HEK293 (cell line): ENCODE data around the gene CAMKMT.
A peak's percentile ranks its signal among the peaks of the same experiment; 100 is the strongest.

Experiments
- CTCF ChIA-PET: fragments of 350-600 bp; formaldehyde crosslinking; extraction: SDS; loops from one replicate; lab custom pipeline; 2021; ENCODE audit warnings: antibody characterized with exemption; lab: Yijun Ruan, JAX
- POLR2A ChIA-PET: fragments of 300-600 bp; formaldehyde crosslinking; extraction: SDS; loops from one replicate; lab custom pipeline; 2020; ENCODE audit warnings: antibody characterized with exemption, inconsistent platforms; lab: Yijun Ruan, JAX
- H3K27ac ChIP-seq: fragments of 200-500 bp; sonication (Bioruptor generic); 2 replicates; pipeline ENCODE4 v1.5.1; 2014; ENCODE audit warnings: low read depth, low read length, control low read depth, inconsistent platforms; ENCODE audit errors: extremely low read depth
- H3K36me3 ChIP-seq, 2 experiments: fragments of 200-500 bp in 1 of 2; sonication (Bioruptor generic) in 1 of 2; 1 replicate in 1 of 2; 2 replicates in 1 of 2; pipeline ENCODE4 v1.5.1; 2014 to 2017; ENCODE audit warnings: inconsistent platforms in 2 of 2, low read length in 2 of 2; ENCODE audit not compliant: control insufficient read depth in 2 of 2, insufficient read depth in 1 of 2
- H3K4me1 ChIP-seq: fragments of 200-500 bp; sonication (Bioruptor generic); 2 replicates; pipeline ENCODE4 v1.5.1; 2014; ENCODE audit warnings: mild to moderate bottlenecking, low read length, inconsistent platforms; ENCODE audit not compliant: control insufficient read depth, insufficient read depth
- H3K4me3 ChIP-seq: 2 replicates; pipeline ENCODE4 v1.5.1; 2011; ENCODE audit warnings: low read depth, mild to moderate bottlenecking, control low read depth, low read length, moderate library complexity
- H3K9me3 ChIP-seq: fragments of 200-500 bp; sonication (Bioruptor generic); 2 replicates; pipeline ENCODE4 v1.5.1; 2014; ENCODE audit warnings: low read depth, low read length, inconsistent platforms; ENCODE audit not compliant: control insufficient read depth, insufficient read depth
- BCL11B ChIP-seq: fragments of 450-650 bp; formaldehyde crosslinking; IDR thresholded peaks from 2 replicates; pipeline ENCODE4 v1.5.1; 2016; ENCODE audit warnings: low read depth, missing biosample characterization, missing genetic modification characterization
- KLF10 ChIP-seq: fragments of 450-650 bp; IDR thresholded peaks from 2 replicates; pipeline ENCODE4 v1.5.1; 2018; ENCODE audit warnings: missing biosample characterization, mild to moderate bottlenecking, missing genetic modification characterization
- PRDM1 ChIP-seq: fragments of 450-650 bp; formaldehyde crosslinking; IDR thresholded peaks from 2 replicates; pipeline ENCODE4; 2016; ENCODE audit warnings: missing biosample characterization, missing genetic modification characterization
- RBAK ChIP-seq: fragments of 450-650 bp; formaldehyde crosslinking; IDR thresholded peaks from 2 replicates; pipeline ENCODE4 v1.5.1; 2016; ENCODE audit warnings: missing biosample characterization, missing genetic modification characterization
- SETDB1 ChIP-seq: IDR thresholded peaks from one replicate; pipeline ENCODE4 v1.6.1; 2017; ENCODE audit warnings: mild to moderate bottlenecking, low read length, moderate library complexity, mixed read lengths; ENCODE audit not compliant: insufficient read length
- SP7 ChIP-seq: fragments of 450-650 bp; formaldehyde crosslinking; IDR thresholded peaks from 2 replicates; pipeline ENCODE4 v1.5.1; 2016; ENCODE audit warnings: missing biosample characterization, missing genetic modification characterization
- YY1 ChIP-seq: fragments of 450-650 bp; formaldehyde crosslinking; IDR thresholded peaks from 2 replicates; pipeline ENCODE4 v1.5.1; 2018; ENCODE audit warnings: missing biosample characterization, missing genetic modification characterization
- YY2 ChIP-seq: fragments of 450-650 bp; formaldehyde crosslinking; IDR thresholded peaks from 2 replicates; pipeline ENCODE4 v1.5.1; 2016; ENCODE audit warnings: missing biosample characterization, missing genetic modification characterization
- ZFHX2 ChIP-seq: fragments of 450-650 bp; formaldehyde crosslinking; conservative IDR thresholded peaks from 2 replicates; pipeline ENCODE4 v1.5.1; 2016; ENCODE audit warnings: missing biosample characterization, missing genetic modification characterization
- ZNF155 ChIP-seq: fragments of 450-650 bp; formaldehyde crosslinking; IDR thresholded peaks from 2 replicates; pipeline ENCODE4 v1.5.1; 2016; ENCODE audit warnings: missing biosample characterization, missing genetic modification characterization
- ZNF157 ChIP-seq: fragments of 450-650 bp; formaldehyde crosslinking; IDR thresholded peaks from 2 replicates; pipeline ENCODE4 v1.5.1; 2016; ENCODE audit warnings: missing biosample characterization, missing genetic modification characterization
- ZNF2 ChIP-seq: fragments of 450-650 bp; formaldehyde crosslinking; IDR thresholded peaks from 2 replicates; pipeline ENCODE4 v1.5.1; 2016; ENCODE audit warnings: missing biosample characterization, missing genetic modification characterization
- ZNF280D ChIP-seq: fragments of 450-650 bp; formaldehyde crosslinking; IDR thresholded peaks from 2 replicates; pipeline ENCODE4 v1.5.1; 2016; ENCODE audit warnings: missing biosample characterization, missing genetic modification characterization
- ZNF362 ChIP-seq: fragments of 450-650 bp; formaldehyde crosslinking; IDR thresholded peaks from 2 replicates; pipeline ENCODE4 v1.5.1; 2016; ENCODE audit warnings: missing biosample characterization, missing genetic modification characterization
- ZNF394 ChIP-seq: fragments of 450-650 bp; formaldehyde crosslinking; IDR thresholded peaks from 2 replicates; pipeline ENCODE4 v1.5.1; 2016; ENCODE audit warnings: missing biosample characterization, missing genetic modification characterization, mild to moderate bottlenecking, moderate library complexity, borderline replicate concordance
- ZNF48 ChIP-seq: fragments of 450-650 bp; formaldehyde crosslinking; IDR thresholded peaks from 2 replicates; pipeline ENCODE4 v1.5.1; 2016; ENCODE audit warnings: missing biosample characterization, missing genetic modification characterization
- ZNF529 ChIP-seq: fragments of 450-650 bp; formaldehyde crosslinking; IDR thresholded peaks from 2 replicates; pipeline ENCODE4 v1.5.1; 2017; ENCODE audit warnings: missing genetic modification characterization, missing biosample characterization; ENCODE audit not compliant: insufficient replicate concordance
- ZNF555 ChIP-seq: fragments of 450-650 bp; formaldehyde crosslinking; conservative IDR thresholded peaks from 2 replicates; pipeline ENCODE4 v1.5.1; 2017; ENCODE audit warnings: missing biosample characterization, mild to moderate bottlenecking, missing genetic modification characterization, inconsistent platforms
- ZNF560 ChIP-seq: fragments of 450-650 bp; formaldehyde crosslinking; IDR thresholded peaks from 2 replicates; pipeline ENCODE4 v1.5.1; 2017; ENCODE audit warnings: missing biosample characterization, missing genetic modification characterization, borderline replicate concordance
- ZNF596 ChIP-seq: fragments of 450-650 bp; IDR thresholded peaks from 2 replicates; pipeline ENCODE4 v1.5.0; 2018; ENCODE audit warnings: missing biosample characterization, mild to moderate bottlenecking, missing genetic modification characterization, moderate library complexity
- ZNF600 ChIP-seq: fragments of 450-650 bp; formaldehyde crosslinking; IDR thresholded peaks from 2 replicates; pipeline ENCODE4 v1.5.1; 2016; ENCODE audit warnings: missing biosample characterization, missing genetic modification characterization
- ZNF610 ChIP-seq: fragments of 450-650 bp; formaldehyde crosslinking; IDR thresholded peaks from 2 replicates; pipeline ENCODE4 v1.5.1; 2016; ENCODE audit warnings: missing biosample characterization, missing genetic modification characterization, borderline replicate concordance
- ZNF624 ChIP-seq: fragments of 450-650 bp; formaldehyde crosslinking; IDR thresholded peaks from 2 replicates; pipeline ENCODE4 v1.5.1; 2017; ENCODE audit warnings: missing biosample characterization, missing genetic modification characterization
- ZNF654 ChIP-seq: fragments of 450-650 bp; formaldehyde crosslinking; IDR thresholded peaks from 2 replicates; pipeline ENCODE4 v1.5.1; 2016; ENCODE audit warnings: low read depth, missing biosample characterization, missing genetic modification characterization
- ZNF843 ChIP-seq: fragments of 450-650 bp; formaldehyde crosslinking; IDR thresholded peaks from 2 replicates; pipeline ENCODE4 v1.5.1; 2016; ENCODE audit warnings: missing biosample characterization, missing genetic modification characterization

The CAMKMT gene

GRCh38 chr2:44736270-44736942 lies 374.7 kb downstream of the CAMKMT start:
- POLR2A ChIA-PET: no interaction called here
- TF ChIP-seq KLF10: no peak
- TF ChIP-seq ZNF155 (tag by site-specific recombination): no peak
- peak; percentile 92 for TF ChIP-seq SETDB1
- no peak for TF ChIP-seq ZNF610 (tag by site-specific recombination)
- TF ChIP-seq, all 188 proteins: peak for 1
- Histone ChIP-seq H3K27ac (no peak overlapping the region), H3K9me3 (no peaks in the 10 kb centered on the region), H3K4me3 (no peak overlapping the region), H3K4me1 (no peaks in the 10 kb centered on the region), H3K36me3 (no peaks in the 10 kb centered on the region)
- CTCF ChIA-PET: no interaction called here

- CTCF ChIA-PET: interaction anchor here (0.6 to 0.9 kb wide), 3 partner anchors 10 to 234 kb away, joined by 3 to 4 read pairs (median 3); no protein-coding TSS in a partner anchor
- POLR2A ChIA-PET: no interaction called here
- H3K4me1 ChIP-seq: peaks cover 4% of the 10 kb centered on the region; the same call in 1 of the 2 replicates
Measured at GRCh38 chr2:44740678-44741077, 378.9 kb downstream of the CAMKMT start.

GRCh38 chr2:44741507-44741906 lies 379.8 kb downstream of the CAMKMT start:
- POLR2A ChIA-PET: no interaction called here
- Histone ChIP-seq H3K4me1 (peaks cover 4% of the 10 kb centered on the region; the same call in 1 of the 2 replicates), H3K9me3 (no peaks in the 10 kb centered on the region), H3K36me3 (no peaks in the 10 kb centered on the region), H3K27ac (no peak overlapping the region), H3K4me3 (no peak overlapping the region)
- no peak for TF ChIP-seq ZNF654 (tag by site-specific recombination)
- no peak for TF ChIP-seq SP7 (tag by site-specific recombination)
- TF ChIP-seq ZNF157: no peak
- 0 out of 2 replicates have a peak, but pooled peaks have one; percentile 16 for TF ChIP-seq ZNF600
- TF ChIP-seq ZNF529 (tag by site-specific recombination): no peak
- CTCF ChIA-PET: interaction anchor here (0.6 to 0.9 kb wide), 2 partner anchors 10 to 235 kb away, joined by 3 read pairs; no protein-coding TSS in a partner anchor

More at GRCh38 chr2:44740678-44741077, 378.9 kb downstream of the CAMKMT start:
- H3K36me3 ChIP-seq: no peaks in the 10 kb centered on the region
- H3K27ac ChIP-seq: no peak overlapping the region
- TF ChIP-seq ZNF155 (tag by site-specific recombination) (no peak), BCL11B (tag by site-specific recombination) (no peak), ZFHX2 (tag by site-specific recombination) (no peak), PRDM1 (no peak), ZNF2 (tag by site-specific recombination) (no peak)
- H3K4me3 ChIP-seq: no peak overlapping the region
- no peaks in the 10 kb centered on the region for H3K9me3 ChIP-seq

GRCh38 chr2:44742057-44742456 lies 380.3 kb downstream of the CAMKMT start:
- Histone ChIP-seq H3K9me3 (no peaks in the 10 kb centered on the region), H3K4me3 (no peak overlapping the region)
- no peak for TF ChIP-seq ZNF654 (tag by site-specific recombination)
- TF ChIP-seq ZNF843 (tag by site-specific recombination): no peak
- TF ChIP-seq YY1 (tag by site-specific recombination): no peak
- TF ChIP-seq YY2 (tag by site-specific recombination): no peak
- TF ChIP-seq ZNF362 (tag by site-specific recombination): no peak
- TF ChIP-seq ZNF48 (tag by site-specific recombination): no peak
- no peak for TF ChIP-seq ZNF555 (tag by site-specific recombination)
- TF ChIP-seq ZNF624 (tag by site-specific recombination): no peak
- no peak for TF ChIP-seq ZNF560 (tag by site-specific recombination)
- TF ChIP-seq ZNF280D (tag by site-specific recombination): no peak
- no peak for TF ChIP-seq ZNF157
- TF ChIP-seq BCL11B (tag by site-specific recombination): no peak
- TF ChIP-seq ZNF394 (tag by site-specific recombination): no peak
- no peak for TF ChIP-seq RBAK (tag by site-specific recombination)
- TF ChIP-seq ZNF596 (tag by site-specific recombination): no peak
- TF ChIP-seq, all 188 proteins: peak for 0
- ChIA-PET CTCF (no interaction called here), POLR2A (no interaction called here)
- Histone ChIP-seq H3K4me1 (peaks cover 4% of the 10 kb centered on the region; the same call in 1 of the 2 replicates), H3K27ac (no peak overlapping the region), H3K36me3 (no peaks in the 10 kb centered on the region)
